ENCODE data around the gene EFCAB8. TPM values are rescaled to one million over a fixed set of nuclear protein-coding genes. Genes with fewer than 3 reads are reported as not detected.

Gene EFCAB8
- polyA plus RNA-seq, 3 donors from 2014 or later: 0.20 TPM; not detected in 2

DNA sequence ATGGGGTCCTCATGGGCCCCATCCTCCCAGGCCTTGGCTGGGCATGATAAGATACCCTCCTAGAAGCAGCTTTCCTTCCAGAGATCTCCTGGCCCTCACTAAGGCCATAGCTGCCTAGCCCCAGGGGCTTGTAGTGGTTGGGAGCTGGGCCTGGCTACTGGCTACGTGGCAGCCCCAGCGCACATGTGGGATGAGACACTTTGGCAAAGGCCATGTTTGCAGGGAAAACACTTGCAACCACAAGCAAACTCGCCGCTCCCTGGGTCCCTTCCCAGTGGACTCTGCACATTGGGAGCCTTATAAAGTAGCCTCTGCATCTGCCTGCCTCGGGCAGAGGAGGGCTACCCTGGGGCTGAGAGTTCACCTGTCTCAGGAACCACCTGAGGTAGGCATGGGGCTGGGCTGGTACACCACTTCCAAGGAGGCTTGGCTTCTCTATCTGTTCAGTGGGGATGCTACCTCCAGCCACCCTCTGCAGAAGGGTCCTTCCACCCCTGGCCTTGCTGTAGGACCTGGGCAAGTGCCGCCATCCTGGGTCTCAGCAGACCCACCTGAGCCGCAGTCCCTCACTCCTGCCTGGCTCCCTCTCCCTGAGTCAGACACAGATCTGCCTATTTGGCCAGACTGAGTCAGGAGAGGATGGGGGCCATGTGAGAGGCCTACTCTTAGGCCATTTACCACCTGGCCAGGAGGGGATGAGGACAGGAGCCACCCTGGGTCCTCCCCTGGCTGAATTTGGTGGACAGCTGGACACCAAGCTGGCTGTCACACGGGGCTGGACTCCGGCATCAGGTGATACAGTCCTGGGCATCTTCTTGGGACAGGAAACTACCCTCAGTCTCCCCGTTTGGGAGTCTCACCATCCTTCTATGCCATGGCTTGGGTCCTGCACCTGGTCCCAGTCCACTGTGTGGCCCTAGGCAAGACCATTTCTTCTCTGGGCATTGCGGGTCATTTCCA, 148.9 kb downstream of the EFCAB8 start, which contains the start of gene BPIFB2:
TSS of gene BPIFB2 (plus strand) at position 329 of the 960 bp plus-strand sequence. CDS start 871 bp downstream, outside the sequence.
- H3K9me3 Mint-ChIP-seq: no peaks in the 10 kb centered on the region
- H3K36me3 Mint-ChIP-seq: no peaks in the 10 kb centered on the region
- no peak within 1 kb of the TSS for H3K27ac Mint-ChIP-seq
- peaks cover 0 to 2% (median 1%) of the 10 kb centered on the region in 3 donors for H3K27me3 Mint-ChIP-seq (ENCODE audit: low read depth in 3 of 3)
- DNase-seq: no peak
- H3K4me3 Mint-ChIP-seq: no peak within 1 kb of the TSS
- H3K4me1 Mint-ChIP-seq: no peaks in the 10 kb centered on the region

DNA sequence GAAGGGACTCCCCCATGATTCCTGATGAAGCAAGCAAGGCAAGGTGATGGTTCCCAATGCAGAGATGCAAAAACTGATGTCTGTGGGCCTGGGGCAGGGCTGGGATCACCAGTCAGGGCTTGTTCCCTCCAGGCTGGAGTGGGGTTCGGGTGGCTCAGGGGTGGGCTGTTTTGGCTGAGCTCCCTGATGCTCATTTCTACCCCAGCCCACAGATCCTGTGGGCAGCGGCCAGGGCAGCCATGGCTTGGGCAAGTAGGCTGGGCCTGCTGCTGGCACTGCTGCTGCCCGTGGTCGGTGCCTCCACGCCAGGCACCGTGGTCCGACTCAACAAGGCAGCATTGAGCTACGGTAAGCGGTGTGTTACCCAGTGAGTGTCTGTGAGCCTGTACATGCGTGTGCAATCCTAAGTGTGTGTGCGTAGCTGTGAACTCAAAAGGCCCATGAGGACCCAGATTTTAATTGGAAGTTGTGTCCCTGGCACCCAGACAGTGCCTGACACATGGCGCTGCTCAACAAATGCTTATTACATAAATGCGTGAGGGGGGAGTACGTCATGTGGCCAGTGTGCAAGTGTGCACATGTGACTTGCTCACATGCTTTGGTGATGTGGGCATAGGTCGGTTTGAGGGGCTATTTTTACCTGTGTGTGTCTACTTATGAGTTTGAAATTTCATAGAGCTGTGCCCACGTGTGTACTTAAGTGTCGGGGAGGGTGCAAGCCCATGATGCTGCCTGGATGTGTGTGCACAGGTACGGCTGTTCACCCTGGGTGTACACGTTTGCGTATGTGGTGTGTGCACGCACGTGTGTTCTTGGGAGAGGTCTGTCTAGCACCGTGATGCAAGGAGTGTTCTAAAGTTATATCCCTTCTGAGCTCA, 149.9 kb downstream of the EFCAB8 start:
- Mint-ChIP-seq H3K4me3 (no peak overlapping the region), H3K36me3 (no peaks in the 10 kb centered on the region), H3K27me3 (ENCODE audit: low read depth in 3 of 3) (peaks cover 0 to 2% (median 1%) of the 10 kb centered on the region in 3 donors), H3K4me1 (peaks cover 2 to 8% of the 10 kb centered on the region in 2 donors), H3K27ac (peak overlapping the region in 1 of 6 donors; percentile 59), H3K9me3 (no peaks in the 10 kb centered on the region)
- no peak for DNase-seq

- H3K4me3 Mint-ChIP-seq: no peak overlapping the region
- peaks cover 0 to 2% (median 1%) of the 10 kb centered on the region in 3 donors for H3K27me3 Mint-ChIP-seq (ENCODE audit: low read depth in 3 of 3)
- no peak overlapping the region for H3K27ac Mint-ChIP-seq
- H3K4me1 Mint-ChIP-seq: peaks cover 7 to 11% of the 10 kb centered on the region in 2 donors
- H3K36me3 Mint-ChIP-seq: no peaks in the 10 kb centered on the region
- H3K9me3 Mint-ChIP-seq: no peaks in the 10 kb centered on the region
- no peak for DNase-seq
Observed at GRCh38 chr20:33009214-33010132, 150.8 kb downstream of the EFCAB8 start.

DNA sequence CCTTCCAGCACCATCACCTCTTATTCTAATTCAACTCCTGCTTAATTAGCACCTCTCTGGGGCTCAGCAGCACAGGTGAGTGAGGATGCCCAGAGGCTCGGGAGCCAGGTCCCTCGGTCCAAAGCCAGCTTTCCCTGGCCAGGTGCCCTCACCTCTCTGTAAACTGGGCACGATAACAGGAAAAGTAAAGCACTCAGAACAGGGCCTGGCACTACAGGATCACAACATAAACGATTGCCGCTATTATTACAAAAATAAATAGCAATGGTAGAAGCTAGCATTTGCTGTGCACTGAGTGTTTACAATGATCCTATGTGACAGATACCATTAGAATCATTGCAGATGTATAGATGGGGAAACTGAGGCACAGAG, 151.4 kb downstream of the EFCAB8 start:
- peaks cover 8 to 15% of the 10 kb centered on the region in 2 donors for H3K4me1 Mint-ChIP-seq
- peaks cover 0 to 2% (median 1%) of the 10 kb centered on the region in 3 donors for H3K27me3 Mint-ChIP-seq (ENCODE audit: low read depth in 3 of 3)
- no peak for DNase-seq
- no peak overlapping the region for H3K27ac Mint-ChIP-seq
- no peaks in the 10 kb centered on the region for H3K9me3 Mint-ChIP-seq
- no peaks in the 10 kb centered on the region for H3K36me3 Mint-ChIP-seq
- no peak overlapping the region for H3K4me3 Mint-ChIP-seq

- Mint-ChIP-seq H3K4me1 (peaks cover 8 to 15% of the 10 kb centered on the region in 2 donors), H3K4me3 (no peak overlapping the region), H3K27ac (no peak overlapping the region), H3K36me3 (no peaks in the 10 kb centered on the region), H3K9me3 (no peaks in the 10 kb centered on the region), H3K27me3 (ENCODE audit: low read depth in 3 of 3) (peaks cover 0 to 2% (median 1%) of the 10 kb centered on the region in 3 donors)
- no peak for DNase-seq
Observed at GRCh38 chr20:33010674-33011449, 152.1 kb downstream of the EFCAB8 start.

Other genes starting within 250 kb of the EFCAB8 start
- under 1 TPM in 2 of 3 donors, not detected in 1; 0.11 to 0.29 TPM for gene C20orf203, start 185.0 kb upstream of the EFCAB8 start, polyA plus RNA-seq
- gene COMMD7, start 115.5 kb upstream of the EFCAB8 start, polyA plus RNA-seq: 100 to 1,000 TPM; 166 to 265 (median 208) TPM
- gene DNMT3B, start 96.5 kb upstream of the EFCAB8 start, polyA plus RNA-seq: under 1 TPM; 0.16 to 0.85 (median 0.32) TPM
- 100 to 1,000 TPM; 137 to 218 (median 150) TPM for gene MAPRE1, start 39.0 kb upstream of the EFCAB8 start, polyA plus RNA-seq
- not detected for gene SUN5, start 145.5 kb downstream of the EFCAB8 start, polyA plus RNA-seq
- gene BPIFB2, start 148.8 kb downstream of the EFCAB8 start, polyA plus RNA-seq: not detected
- not detected for gene BPIFB6, start 172.7 kb downstream of the EFCAB8 start, polyA plus RNA-seq
- not detected for gene BPIFB3, start 195.0 kb downstream of the EFCAB8 start, polyA plus RNA-seq
- gene BPIFB4, start 220.7 kb downstream of the EFCAB8 start, polyA plus RNA-seq: not detected

Data from immature natural killer cell (primary cell).